ENCODE measurements around the gene TMBIM6.
"Not testable (repeated sequence)": the region's sequence is repeated elsewhere in the genome, so short reads cannot be mapped to it uniquely, and the experiment has no call there.

TMBIM6 gene

DNA sequence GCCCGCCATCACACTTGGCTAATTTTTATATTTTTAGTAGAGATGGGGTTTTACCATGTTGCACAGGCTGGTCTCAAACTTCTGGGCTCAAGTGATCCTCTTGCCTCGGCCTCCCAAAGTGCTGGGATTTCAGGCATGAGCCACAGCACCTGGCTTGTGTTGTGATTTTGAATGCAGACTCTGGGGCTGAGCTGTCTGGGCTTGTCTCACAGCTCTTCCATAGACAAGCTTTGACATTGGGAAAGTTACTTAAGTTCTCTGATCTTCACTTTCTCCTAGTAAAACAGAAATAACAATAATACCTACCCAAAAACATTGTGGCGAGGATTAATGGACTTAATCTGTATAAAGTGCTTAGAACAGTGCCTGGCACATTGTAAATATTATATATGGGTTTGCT, 36.0 kb downstream of the TMBIM6 start:
- no peak for DNase-seq

DNA sequence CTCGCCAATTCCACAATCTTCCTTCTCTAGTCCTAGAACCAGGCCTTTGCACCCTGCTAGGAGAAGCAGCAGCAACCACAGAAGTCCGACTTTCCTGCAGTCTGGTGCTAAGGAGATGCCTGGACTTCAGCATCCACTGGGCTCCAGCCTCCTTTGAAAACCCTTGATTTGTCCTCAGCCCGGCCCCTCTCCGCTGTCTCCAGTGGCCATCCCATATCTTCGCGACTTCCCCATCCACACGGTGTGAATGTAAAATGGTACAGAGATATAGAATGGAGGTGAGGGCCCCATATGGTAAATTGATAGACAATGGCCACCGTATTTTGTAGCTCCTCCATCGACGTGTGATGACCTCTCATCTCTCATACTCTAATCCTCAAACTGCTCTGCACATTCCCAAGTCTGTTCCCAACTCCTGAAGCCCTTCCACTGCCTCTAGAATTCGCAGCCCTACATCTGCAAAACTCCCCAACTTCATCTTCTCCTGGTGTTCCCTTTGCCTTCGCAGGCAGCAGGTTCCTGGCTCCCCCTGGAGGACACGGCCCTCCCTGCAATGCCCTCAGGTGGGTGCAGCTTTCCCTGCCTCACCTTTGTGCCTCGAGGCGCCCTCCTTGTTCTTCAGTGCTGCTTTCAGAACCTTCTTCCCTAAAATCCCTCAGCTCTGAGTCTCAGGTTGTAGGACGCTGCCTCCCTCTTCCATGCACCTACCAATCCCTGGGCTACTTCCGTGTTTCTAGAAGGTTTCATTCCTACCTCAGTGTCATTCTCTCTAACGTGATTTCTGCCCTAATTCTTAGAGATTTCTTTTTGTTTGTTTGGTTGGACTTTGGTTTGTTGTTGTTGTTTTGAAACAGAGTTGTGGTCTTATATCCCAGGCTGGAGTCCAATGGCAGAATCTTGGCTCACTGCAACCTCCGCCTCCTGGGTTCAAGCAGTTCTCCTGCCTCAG, 36.7 kb downstream of the TMBIM6 start:
- DNase-seq = peak; percentile 84

DNA sequence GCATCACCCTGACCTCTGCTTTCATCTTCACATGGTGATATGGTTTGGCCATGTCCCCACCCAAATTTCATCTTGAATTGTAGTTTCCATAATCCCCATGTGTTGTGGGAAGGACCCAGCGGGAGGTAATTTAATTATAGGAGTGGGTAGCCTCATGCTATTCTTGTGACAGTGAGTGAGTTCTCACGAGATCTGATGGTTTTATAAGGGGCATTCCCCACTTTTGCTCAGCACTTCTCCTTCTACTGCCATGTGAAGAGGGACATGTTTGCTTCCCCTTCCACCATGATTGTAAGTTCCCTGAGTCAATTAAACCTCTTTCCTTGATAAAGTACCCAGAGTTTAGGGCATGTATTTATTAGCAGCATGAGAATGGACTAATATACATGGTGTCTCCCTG, 38.2 kb downstream of the TMBIM6 start:
- no peak for DNase-seq

DNA sequence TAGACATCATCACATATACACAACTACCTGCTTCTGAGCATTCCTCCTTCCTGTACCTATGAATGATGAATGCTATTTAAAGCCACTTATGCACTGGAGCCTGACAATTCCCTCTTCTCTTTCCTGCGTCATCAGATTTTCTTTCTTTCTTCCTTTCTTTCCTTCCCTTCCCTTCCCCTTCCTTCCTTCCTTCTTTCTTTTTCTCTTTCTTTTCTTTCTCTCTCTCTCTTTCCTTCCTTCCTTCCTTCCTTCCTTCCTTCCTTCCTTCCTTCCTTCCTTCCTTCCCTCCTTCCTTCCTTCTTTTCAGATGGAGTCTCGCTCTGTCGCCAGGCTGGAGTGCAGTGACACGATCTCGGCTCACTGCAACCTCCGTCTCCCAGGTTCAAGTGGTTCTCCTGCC, 39.6 kb downstream of the TMBIM6 start:
- DNase-seq = not testable (repeated sequence)

DNA sequence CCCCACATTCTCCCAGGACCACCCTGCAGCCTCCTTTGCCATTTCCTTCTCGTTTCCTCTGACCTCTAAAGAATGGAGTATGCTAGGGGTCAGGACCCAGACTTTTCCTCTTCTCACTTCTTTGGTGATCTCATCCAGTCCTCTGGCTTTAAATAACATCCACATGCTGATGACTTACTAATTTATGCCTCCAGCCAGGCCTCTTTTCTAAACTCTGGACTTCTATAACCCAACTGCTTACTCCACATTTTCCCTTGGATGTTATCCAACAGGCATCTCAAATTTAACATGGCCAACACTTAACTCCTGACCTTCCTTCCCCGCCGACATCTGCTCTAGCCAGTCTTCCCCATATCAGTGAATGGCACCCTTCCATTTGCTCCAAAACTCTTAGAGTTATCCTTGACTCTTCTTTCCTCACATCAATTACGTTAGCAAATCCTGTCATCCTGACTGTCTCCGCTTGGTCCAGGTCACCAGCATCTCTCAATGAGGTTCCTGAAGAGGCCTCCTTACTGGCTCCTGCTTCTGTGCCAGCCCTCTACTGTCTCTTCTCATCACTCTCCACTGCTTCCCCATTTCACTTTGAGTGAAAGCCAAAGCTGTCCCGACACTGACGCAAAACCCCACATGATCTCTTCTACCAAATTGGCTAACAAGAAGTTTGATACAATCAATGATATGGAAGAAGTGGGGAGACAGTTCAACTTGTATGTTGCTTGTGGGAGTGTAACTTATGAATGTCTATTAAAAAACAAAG, 42.7 kb downstream of the TMBIM6 start:
- DNase-seq = no peak

DNA sequence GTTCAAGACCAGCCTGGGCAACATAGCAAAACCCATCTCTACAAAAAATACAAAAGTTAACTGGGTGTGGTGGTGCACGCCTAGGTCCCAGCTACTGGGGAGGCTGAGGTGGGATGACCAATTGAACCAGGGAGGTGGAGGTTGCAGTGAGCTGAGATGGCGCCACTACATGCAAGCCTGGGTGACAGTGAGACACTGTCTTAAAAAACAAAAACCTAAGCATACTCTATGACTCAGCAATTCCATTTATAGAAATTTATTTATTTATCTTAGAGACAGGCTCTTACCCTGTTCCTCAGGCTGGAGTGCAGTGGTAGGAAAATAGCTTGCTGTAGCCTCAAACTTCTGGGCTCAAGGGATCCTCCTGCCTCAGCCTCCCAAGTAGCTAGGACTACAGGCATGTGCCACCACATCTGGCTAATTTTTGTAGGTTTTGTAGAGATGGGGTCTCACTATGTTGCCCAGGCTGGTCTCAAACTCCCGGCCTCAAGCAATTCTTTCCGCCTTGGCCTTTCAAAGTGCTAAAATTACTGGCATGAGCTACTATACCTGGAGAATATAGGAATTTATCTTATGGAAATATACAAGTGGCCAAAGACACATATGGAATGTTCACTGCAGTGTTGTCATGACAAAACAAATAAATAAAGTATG, 43.5 kb downstream of the TMBIM6 start:
- no peak for DNase-seq

DNA sequence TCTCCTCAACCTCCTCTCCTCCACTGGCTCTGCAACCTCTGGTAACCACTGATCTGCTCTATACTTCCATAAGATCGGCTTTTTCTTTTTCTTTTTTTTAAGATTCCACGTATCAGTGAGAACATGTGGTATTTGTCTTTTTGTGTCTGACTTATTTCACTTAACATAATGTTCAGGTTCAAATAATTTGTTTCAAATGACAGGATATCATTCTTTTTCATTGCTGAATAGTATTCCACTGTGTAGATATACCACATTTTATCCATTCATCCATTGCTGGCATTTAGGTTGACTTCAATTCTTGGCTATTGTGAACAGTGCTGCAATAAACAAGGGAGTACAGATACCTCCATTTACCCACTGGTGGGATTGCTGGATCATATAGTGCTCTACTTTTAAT, 46.3 kb downstream of the TMBIM6 start:
- no peak for DNase-seq

DNA sequence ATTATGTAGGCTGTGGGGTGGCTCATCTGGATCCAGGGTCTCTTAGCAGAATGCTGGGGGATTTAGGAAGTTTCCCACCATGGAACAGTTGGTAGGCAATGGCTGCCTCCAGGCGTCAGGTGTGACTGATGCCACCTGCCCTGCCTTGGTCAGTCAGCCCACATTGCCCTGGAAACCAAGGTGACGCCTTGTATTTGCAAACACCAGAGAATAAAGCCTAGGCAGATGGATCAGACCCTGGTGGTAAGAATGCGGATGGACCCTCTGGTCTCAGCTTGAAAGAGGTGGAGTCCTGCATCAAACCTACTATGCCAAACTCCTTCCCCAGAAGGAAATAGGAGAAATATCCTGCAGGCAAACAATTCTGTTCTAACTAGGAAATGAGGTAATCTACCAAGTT, 48.6 kb downstream of the TMBIM6 start:
- no peak for DNase-seq

DNA sequence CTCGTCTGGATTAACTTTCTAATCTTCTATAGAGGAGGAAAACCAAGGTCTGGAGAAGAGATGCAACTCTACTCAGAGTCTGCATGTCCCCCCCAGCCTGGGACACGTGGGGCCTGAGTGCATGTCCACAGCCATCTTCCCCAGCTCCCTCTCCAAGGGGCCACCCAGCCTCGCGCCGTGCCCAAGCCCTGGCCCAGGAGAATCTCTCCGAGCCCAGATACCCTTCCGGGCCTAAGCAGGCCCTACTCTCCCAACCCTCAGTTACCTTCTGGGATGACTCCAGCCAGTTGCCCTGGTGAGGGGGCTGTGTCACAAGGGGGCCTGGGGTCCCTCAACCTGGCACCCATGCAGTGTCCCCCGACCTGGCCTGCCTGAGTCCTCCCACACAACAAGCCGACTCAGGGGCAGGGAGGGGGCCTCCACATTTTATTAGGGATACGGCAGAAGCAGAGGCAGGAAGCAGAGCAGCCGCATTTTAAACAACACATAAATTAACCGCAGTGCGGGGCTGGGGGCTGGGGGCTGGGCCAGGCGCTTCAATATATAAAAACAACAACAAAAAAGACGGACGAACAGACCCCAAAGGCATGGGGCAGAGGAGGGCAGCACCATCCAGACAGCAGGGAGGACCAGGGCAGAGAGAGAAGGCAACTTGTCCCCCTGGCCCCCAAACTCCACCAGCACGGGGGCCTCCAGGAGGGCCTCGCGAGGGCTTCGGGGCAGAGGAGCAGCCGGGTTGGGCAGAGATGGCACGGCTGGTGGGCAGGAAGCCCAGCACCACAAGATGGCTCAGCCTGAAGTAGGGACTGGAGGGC, 49.6 kb downstream of the TMBIM6 start:
- DNase-seq = no peak

DNA sequence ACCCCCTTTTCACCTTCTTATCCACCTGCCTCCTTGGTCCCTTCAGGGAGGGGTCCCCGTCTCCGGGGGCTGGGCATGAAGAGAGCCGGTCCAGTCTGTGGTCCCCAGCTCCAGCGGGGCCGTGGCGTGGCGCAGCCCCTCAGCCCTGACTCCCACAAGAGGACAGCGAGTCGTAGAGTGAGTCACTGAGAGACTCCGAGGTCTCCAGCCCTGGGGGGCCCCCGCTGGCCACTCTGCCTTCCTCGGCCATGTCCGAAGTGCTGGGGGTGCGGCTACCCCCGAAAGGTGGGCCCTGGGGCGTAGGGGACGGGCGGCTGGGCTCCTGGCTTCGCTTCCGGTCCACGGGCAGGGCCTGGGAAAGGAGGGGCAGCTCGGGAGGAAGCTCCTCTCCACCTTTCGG, 50.3 kb downstream of the TMBIM6 start:
- DNase-seq = no peak

DNA sequence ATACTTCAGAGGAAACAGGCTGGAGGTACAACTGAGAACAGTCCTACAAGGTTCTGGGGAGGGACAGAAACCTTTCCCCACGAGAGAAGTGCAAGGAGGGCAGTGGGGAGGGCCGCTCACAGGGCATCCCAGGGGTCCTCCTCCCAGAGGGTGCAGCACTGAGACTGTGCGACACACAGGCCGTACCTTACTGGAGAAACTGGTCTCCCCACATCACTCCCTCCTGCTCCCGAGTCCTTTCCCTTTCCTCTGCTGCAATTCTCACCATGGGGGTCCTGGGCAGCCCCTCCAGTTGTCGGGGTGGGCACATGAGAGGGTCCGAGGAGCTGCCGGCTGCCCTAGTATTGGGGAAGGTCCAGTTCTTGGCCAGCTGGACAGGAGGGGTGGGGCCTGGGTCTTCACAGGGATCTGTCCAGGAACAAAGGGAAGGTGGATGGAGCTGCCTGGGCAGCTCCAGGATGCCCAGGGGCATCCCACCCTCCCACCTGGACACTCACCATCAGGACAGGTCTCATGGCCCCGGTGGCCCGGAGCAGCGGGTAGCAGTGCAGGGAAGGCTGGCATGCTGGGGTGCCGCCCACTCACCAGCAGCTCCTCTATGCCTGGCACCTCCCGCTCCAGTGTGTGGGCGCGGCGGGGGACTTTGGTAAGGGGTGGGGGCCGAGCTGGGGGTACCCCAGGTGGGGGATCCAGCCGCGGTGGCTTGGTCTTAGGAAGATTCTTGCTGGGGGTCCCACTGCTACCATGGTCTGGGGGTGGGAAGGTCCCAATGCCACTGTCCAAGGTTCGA, 51.0 kb downstream of the TMBIM6 start:
- no peak for DNase-seq

DNA sequence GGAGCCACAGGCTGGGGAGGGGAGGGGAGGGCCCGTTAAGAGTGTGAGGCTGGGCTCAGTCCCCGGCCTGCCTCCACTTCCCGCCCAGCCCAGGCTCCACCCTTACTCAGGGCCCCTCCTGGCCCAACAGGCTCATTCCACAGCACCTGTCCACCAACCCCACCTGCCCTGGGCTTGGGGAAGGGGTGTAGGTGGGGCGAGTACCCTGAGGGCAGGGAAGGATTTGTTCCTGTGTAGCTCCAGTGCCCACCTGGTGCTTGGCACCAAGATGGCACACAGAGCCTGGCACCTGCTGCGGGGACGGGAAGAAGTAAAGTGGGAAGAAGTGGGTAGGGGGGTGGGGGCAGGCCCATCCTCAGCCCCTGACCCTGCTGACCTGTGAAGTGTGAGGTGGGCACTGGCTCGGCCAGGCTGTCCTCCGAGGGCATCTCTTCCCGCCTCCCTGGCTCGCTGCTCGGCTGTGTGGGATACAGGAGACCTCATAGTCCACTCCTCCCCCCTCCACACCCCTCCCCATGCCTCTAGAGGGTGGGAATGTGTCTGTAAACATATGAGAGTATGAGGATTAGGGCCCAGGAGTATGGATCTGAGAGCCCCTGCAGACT, 51.7 kb downstream of the TMBIM6 start:
- no peak for DNase-seq

DNA sequence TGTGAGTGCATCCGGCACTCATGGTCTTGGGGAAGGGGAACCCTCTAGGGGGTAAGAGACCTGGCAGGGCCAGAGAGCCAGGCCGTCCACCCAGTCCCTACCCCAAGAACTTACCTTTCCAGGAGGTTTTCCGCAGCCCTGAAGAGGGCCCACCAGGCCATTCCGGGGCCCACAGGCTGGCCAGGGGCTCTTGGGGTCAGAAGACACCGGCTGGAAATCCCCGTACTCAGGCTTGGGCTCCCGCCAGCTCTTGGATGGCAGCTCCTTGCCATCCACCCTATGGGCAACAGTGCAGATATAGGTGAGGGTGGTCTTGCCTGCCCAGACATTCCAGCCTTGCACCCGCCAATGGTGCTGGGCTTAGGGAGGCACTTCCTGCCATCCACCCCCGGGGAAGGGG, 52.3 kb downstream of the TMBIM6 start:
- no peak for DNase-seq

DNA sequence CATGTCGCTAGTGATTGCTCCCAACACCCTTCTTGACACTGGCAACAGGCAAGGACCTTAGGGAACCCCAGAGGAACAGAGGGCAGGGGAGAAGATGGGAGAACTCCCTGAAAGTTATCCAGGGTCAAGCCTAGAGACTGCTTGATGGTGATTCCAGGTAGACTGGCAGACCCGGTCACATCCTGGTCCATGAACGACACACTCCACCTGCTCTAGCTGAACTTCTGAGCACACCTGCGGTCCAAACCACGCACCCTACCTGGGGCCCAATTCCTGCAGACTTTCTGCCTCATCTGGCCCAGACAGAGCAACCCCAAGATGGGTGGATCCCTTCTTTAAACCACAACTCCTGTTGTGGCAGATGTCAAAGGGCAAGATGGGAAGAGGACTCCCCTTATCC, 52.7 kb downstream of the TMBIM6 start:
- DNase-seq = no peak

DNA sequence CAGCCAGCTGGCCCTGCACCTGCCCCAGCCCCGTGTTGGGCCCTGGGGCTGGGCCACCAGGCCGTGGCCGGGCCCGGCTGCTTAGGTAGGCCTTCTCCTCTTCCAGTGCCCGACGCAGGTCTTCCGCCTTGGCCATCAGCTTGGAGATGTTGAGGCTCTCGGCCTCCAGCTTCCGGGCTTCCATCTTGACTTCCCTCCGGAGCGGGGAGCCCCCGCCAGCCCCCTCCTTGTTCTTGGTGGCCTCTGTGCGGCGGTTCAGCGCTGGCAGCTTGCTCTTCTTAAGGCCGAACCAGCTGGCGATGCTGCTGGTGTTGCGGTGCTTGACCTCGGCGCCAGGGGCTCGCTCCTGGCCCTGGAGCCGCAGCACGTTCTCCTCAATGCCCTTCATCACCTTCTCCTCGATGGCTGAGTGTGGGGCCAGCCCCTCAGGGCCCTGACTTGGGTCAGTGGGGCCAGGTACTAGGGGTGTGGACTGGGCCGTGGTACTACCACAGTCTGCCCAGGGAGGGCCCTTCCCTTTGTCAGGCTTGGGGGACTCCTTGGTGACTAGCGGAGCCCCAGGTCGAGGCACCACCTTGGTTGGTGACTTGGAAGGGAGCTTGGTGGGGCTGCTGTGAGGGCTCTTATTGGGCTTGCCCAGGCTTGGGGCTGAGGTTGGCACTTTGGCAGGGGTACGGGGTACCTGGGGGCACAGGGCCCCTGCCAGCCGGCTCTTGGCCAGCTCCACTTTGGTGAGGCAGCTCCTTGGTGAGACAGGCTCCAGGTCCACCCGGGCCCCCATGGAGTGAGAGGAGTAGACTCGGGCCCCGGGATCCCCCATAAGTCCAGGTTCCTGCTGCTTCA, 53.7 kb downstream of the TMBIM6 start:
- DNase-seq = no peak

DNA sequence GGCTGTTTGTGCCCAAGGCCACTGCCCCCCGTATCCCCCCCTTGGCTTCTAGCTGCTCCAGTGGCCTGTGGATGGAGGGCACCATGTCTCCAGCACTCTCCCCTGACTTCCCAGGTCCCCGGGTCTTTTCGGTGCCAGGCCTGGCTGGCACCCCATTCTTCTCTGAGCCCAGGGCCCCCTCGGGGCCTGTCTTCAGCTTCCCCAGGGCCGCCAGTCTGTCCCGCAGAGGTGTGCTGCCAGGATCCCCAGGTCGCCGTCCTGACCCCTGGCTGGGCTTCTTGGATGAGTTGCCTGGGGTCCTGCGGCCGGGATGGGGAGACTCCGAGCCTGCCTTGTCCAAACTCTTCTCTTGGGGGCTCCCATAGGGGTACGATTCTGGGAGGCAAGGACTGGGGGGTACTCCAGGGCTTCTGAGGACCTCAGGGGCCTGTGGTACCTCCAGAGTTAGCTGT, 54.3 kb downstream of the TMBIM6 start:
- no peak for DNase-seq

DNA sequence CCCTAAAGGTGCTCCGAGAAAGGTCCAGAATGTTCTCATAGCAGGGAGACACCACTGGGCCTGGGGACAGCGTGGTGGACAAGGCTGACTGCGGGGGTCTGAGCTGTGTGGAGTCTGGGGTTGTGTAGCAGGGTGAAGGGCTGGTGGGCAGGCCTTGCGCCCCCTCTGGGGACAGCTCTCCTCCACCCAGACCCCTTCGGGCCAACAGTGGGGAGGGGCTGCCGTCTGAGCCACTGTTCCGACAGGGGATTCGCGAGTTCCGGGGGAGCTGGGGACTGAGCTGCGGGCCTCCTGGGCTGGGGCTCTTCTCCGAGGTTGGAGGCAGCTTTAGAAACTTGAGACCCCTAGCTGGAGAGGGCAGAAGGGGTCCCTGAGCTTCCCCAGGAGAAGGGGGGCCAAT, 54.8 kb downstream of the TMBIM6 start:
- DNase-seq = no peak

DNA sequence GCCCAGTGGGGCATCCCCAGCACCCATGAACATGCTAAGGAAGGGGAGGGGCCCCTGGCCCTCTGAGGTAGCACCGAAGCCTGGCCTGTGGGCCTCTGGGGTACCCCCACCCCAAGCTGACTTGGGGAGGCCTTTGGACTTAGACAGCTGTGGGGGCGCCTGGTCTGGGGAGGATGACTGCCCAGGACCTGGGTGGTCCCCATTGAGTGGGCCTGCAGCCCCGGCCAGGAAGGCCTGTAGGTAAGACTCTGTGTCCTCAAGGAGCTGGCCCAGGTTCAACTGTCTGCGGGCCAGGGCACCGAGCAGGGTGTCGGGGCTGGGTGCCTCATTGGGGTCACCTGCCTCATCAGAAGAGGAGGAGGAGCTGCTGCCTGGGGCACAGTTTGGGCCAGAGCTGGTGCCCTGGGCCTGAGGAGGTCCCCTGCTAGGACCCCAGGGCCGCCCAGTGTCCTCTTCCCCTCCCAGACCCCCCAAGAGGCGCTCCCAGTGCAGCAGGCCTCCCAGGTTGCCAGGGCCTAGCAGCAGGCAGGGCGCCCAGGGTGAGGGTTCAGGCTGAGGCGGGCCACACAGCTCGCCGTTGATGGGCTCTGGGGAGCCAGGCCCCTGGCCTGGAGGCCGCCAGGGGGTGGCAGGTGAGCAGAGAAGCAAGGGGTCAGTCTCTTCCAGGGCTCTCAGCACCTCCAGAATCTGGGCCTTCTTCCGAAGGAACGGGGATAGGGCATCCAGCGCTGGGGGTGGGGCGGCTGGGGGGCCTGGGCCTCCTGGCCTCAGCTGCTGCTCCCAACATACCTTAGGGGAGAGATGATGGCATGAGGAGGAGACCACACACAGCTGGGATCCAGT, 55.5 kb downstream of the TMBIM6 start:
- DNase-seq = no peak

DNA sequence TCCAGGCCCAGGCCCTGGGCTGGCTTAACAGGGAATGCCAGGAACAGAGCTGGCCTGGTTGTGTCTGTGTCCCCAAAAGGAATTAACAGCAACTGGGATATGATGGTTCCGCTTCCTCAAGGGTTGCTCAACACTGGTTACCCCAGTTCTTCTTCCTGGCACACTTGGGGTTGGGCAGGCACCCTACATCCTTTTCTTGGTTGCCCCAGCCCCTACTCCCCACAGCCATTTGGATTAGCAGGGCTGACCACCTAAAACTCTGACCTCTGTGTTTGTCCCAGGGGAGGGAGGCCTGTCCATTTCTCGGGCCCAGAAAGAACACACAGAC, 56.1 kb downstream of the TMBIM6 start:
- no peak for DNase-seq

DNA sequence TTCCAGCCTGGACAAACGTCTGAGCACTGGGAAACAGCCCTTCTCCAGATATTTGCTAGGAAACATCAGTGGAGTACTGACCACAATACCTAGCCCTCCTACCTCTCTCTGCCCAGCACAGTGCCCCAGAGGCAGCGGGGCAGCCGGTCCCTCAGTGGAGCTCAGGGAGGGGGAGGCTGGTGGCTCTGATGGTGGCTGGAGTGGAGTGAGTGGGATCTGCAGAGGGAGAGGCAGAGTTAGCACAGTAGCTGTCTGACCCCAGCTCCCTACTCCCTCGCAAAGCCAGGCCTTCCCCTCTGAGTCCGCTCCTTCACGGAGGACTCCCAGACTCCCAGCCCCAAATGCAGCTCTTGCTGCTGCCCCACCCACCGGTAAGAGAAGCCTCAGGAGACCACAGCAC, 56.9 kb downstream of the TMBIM6 start:
- DNase-seq = no peak

All from stimulated activated CD4-positive, alpha-beta T cell treated with anti-CD3 and anti-CD28 coated beads, Interleukin-4, amount 100 ng/mL, for 24 hours (primary cell).